ENCODE measurements around the gene UGDH. TPM values are rescaled to one million over a fixed set of nuclear protein-coding genes. Genes with fewer than 3 reads are reported as not detected.

Gene UGDH
- total RNA-seq, 5 donors from 2014 or later (not counting 1 experiment from before 2014, with no cell fraction given), result 7.6 to 22.8 (median 18.2) TPM

DNA sequence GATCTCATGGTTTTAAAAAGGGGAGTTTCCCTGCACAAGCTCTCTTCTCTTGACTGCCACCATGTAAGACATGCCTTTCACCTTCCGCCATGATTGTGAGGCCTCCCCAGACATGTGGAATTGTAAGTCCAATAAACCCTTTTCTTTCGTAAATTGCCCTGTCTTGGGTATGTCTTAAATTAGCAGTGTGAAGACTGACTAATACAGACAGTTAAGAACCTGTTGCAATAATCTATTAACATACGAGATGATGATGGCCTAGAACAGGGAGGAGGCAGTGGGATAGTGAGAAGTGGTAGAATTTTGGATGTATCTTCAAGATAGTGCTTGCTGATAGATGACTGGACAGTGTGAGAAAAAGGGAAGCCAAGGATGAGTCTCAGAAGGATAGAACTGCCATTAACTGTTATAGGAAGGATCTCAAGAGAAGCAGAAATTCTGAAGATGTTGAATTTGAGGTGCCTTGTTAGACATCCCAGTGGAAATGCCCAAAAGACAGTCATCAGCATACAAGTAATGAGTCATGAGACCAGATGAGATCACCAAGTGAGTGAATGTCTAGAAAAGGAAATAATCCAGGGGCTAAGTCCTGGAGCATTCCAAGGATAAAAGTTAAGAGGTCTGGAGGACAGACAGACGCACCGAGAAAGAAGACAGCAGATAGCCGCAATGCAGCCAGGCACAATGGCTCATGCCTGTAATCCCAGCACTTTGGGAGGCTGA, 38.8 kb upstream of the UGDH start:
- WGBS (ENCODE audit: insufficient coverage), result 100% methylated on average over 4 of the region's 6 CpGs
- H3K36me3 Mint-ChIP-seq, result peaks cover 29% of the 10 kb centered on the region
- POLR2A ChIA-PET, result interaction anchor here in 1 of 2 donors (0.7 kb wide), 1 partner anchor 93 kb away, joined by 10 read pairs; no protein-coding TSS in a partner anchor

DNA sequence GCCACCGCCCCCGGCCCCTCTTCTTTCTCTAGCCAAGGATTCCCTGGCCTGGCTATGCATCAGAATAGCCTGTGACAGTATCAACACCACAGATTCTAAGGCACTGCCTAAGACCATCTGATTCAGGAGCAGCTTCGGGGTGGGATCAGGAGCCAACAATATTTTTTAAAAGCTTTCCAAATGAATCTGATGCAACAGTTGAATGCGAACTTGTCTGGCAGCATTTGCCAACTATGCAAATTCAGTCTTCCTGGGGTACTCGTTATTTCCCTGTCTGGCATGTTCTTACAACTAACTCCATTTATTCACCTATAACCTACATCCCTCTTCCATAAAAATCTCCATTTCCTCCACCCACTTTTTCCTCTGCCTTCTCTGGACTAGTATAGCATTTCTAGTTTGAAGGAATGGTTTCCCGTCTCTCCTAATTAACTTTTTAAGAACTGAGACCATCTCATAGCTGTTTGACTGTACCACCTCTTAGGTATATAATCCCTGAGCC, 36.2 kb upstream of the UGDH start:
- CTCF ChIA-PET, result no interaction called here
- Mint-ChIP-seq H3K4me3 (no peak overlapping the region), H3K27me3 (no peaks in the 10 kb centered on the region), H3K9me3 (peaks cover 0 to 4% (median 4%) of the 10 kb centered on the region in 3 donors), H3K4me1 (peaks cover 0 to 2% (median 0%) of the 10 kb centered on the region in 3 donors), H3K27ac (no peak overlapping the region), H3K36me3 (peaks cover 34% of the 10 kb centered on the region)
- H3K27ac ChIP-seq (ENCODE audit: low read length), result no peak overlapping the region
- peaks cover 0 to 4% of the 10 kb centered on the region in 2 donors for H3K36me3 ChIP-seq (ENCODE audit: control insufficient read depth in 2 of 2, extremely low read depth in 1 of 2, insufficient read depth in 1 of 2, low read length in 1 of 2)
- DNase-seq (no peak), ATAC-seq (replicated peaks in 1 of 4) (no peak)
- 89% methylated on average over 5 of the region's 6 CpGs for WGBS (ENCODE audit: insufficient coverage)
- H3K4me1 ChIP-seq (ENCODE audit: control insufficient read depth in 1 of 2, extremely low read depth in 1 of 2, insufficient read depth in 2 of 2, low read length in 2 of 2), result no peaks in the 10 kb centered on the region
- POLR2A ChIA-PET, result no interaction called here
- H3K27me3 ChIP-seq (replicated peaks in 1 of 2; ENCODE audit: control insufficient read depth in 2 of 2, extremely low read depth in 1 of 2, insufficient read depth in 2 of 2, low read length in 1 of 2), result no peaks in the 10 kb centered on the region
- H3K4me3 ChIP-seq (ENCODE audit: control insufficient read depth in 1 of 2, extremely low read depth in 1 of 2, low read length in 1 of 2), result no peak overlapping the region
- H3K9me3 ChIP-seq, result no peaks in the 10 kb centered on the region

More for the DNA sequence above, 38.8 kb upstream of the UGDH start:
- Histone ChIP-seq H3K4me1 (ENCODE audit: control insufficient read depth in 1 of 2, extremely low read depth in 1 of 2, insufficient read depth in 2 of 2, low read length in 2 of 2) (peaks cover 0 to 2% of the 10 kb centered on the region in 2 experiments), H3K4me3 (ENCODE audit: control insufficient read depth in 1 of 2, extremely low read depth in 1 of 2, low read length in 1 of 2) (no peak overlapping the region), H3K27ac (ENCODE audit: low read length) (no peak overlapping the region), H3K27me3 (replicated peaks in 1 of 2; ENCODE audit: control insufficient read depth in 2 of 2, extremely low read depth in 1 of 2, insufficient read depth in 2 of 2, low read length in 1 of 2) (no peaks in the 10 kb centered on the region), H3K36me3 (ENCODE audit: control insufficient read depth in 2 of 2, extremely low read depth in 1 of 2, insufficient read depth in 1 of 2, low read length in 1 of 2) (peaks cover 0 to 4% of the 10 kb centered on the region in 2 donors), H3K9me3 (no peaks in the 10 kb centered on the region)
- no peak for DNase-seq
- no peak overlapping the region for H3K4me3 Mint-ChIP-seq
- H3K9me3 Mint-ChIP-seq, result peaks cover 0 to 4% (median 4%) of the 10 kb centered on the region in 3 donors
- no peak for ATAC-seq (replicated peaks in 1 of 4)
- CTCF ChIA-PET, result no interaction called here
- no peaks in the 10 kb centered on the region for H3K27me3 Mint-ChIP-seq
- peaks cover 0 to 7% (median 0%) of the 10 kb centered on the region in 3 donors for H3K4me1 Mint-ChIP-seq
- H3K27ac Mint-ChIP-seq, result no peak overlapping the region

DNA sequence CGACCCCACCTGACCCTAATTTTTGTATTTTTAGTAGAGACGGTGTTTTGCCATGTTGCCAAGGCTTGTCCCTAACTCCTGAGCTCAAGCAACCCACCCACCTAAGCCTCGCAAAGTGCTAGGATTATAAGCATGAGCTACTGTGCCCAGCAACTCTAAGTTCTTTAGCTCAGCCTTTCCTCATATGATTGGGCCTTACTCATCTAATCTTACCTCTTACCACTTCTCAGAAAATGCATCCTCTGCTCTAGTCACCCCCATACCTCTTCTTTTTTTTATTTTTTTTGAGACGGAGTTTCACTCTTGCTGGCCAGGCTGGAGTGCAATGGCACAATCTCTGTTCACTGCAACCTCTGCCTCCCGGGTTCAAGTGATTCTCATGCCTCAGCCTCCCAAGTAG, 35.6 kb upstream of the UGDH start:
- Histone ChIP-seq H3K4me1 (ENCODE audit: control insufficient read depth in 1 of 2, extremely low read depth in 1 of 2, insufficient read depth in 2 of 2, low read length in 2 of 2) (no peaks in the 10 kb centered on the region), H3K27me3 (replicated peaks in 1 of 2; ENCODE audit: control insufficient read depth in 2 of 2, extremely low read depth in 1 of 2, insufficient read depth in 2 of 2, low read length in 1 of 2) (no peaks in the 10 kb centered on the region), H3K27ac (ENCODE audit: low read length) (no peak overlapping the region), H3K36me3 (ENCODE audit: control insufficient read depth in 2 of 2, extremely low read depth in 1 of 2, insufficient read depth in 1 of 2, low read length in 1 of 2) (peaks cover 0 to 4% of the 10 kb centered on the region in 2 donors), H3K9me3 (no peaks in the 10 kb centered on the region), H3K4me3 (ENCODE audit: control insufficient read depth in 1 of 2, extremely low read depth in 1 of 2, low read length in 1 of 2) (no peak overlapping the region)
- H3K4me3 Mint-ChIP-seq, result no peak overlapping the region
- CTCF ChIA-PET, result no interaction called here
- peaks cover 36% of the 10 kb centered on the region for H3K36me3 Mint-ChIP-seq
- POLR2A ChIA-PET, result no interaction called here
- 88% methylated on average over 5 of the region's 5 CpGs for WGBS (ENCODE audit: insufficient coverage)
- H3K27me3 Mint-ChIP-seq, result no peaks in the 10 kb centered on the region
- DNase-seq (no peak), ATAC-seq (replicated peaks in 1 of 4) (no peak)
- no peaks in the 10 kb centered on the region for H3K4me1 Mint-ChIP-seq
- peaks cover 0 to 4% (median 4%) of the 10 kb centered on the region in 3 donors for H3K9me3 Mint-ChIP-seq
- no peak overlapping the region for H3K27ac Mint-ChIP-seq

DNA sequence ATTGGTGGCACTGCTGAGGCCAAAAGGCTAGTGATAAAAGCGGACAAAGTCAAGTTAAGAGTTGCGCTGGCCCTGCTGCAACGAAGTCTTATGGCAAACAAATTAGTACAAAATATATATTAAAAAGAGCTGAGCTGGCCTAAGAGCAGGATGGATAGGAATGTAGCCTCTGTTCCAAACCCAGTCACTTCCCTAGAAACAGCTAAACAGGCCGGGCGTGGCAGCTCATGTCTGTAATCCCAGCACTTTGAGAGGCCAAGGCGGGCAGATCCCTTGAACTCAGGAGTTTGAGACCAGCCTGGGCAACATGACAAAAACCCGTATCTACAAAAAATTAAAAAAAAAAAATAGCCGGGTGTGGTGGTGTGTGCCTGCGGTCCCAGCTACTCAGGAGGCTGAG, 32.4 kb upstream of the UGDH start:
- H3K36me3 ChIP-seq (ENCODE audit: control insufficient read depth in 2 of 2, extremely low read depth in 1 of 2, insufficient read depth in 1 of 2, low read length in 1 of 2), result peaks cover 0 to 2% of the 10 kb centered on the region in 2 donors
- H3K36me3 Mint-ChIP-seq, result peaks cover 31% of the 10 kb centered on the region
- WGBS (ENCODE audit: insufficient coverage), result no CpG with 5 or more reads among the region's 9 CpGs
- H3K27me3 ChIP-seq (replicated peaks in 1 of 2; ENCODE audit: control insufficient read depth in 2 of 2, extremely low read depth in 1 of 2, insufficient read depth in 2 of 2, low read length in 1 of 2), result no peaks in the 10 kb centered on the region
- ATAC-seq (replicated peaks in 1 of 4) (no peak), DNase-seq (no peak)
- H3K27ac ChIP-seq (ENCODE audit: low read length), result no peak overlapping the region
- no peak overlapping the region for H3K4me3 ChIP-seq (ENCODE audit: control insufficient read depth in 1 of 2, extremely low read depth in 1 of 2, low read length in 1 of 2)
- H3K9me3 Mint-ChIP-seq, result no peaks in the 10 kb centered on the region
- ChIA-PET CTCF (no interaction called here), POLR2A (interaction anchor here in 1 of 2 donors (0.5 kb wide), 1 partner anchor 16 kb away, joined by 3 read pairs; no protein-coding TSS in a partner anchor)
- no peaks in the 10 kb centered on the region for H3K9me3 ChIP-seq
- H3K27ac Mint-ChIP-seq, result no peak overlapping the region
- H3K4me3 Mint-ChIP-seq, result no peak overlapping the region
- no peaks in the 10 kb centered on the region for H3K4me1 Mint-ChIP-seq
- H3K4me1 ChIP-seq (ENCODE audit: control insufficient read depth in 1 of 2, extremely low read depth in 1 of 2, insufficient read depth in 2 of 2, low read length in 2 of 2), result no peaks in the 10 kb centered on the region
- H3K27me3 Mint-ChIP-seq, result no peaks in the 10 kb centered on the region

DNA sequence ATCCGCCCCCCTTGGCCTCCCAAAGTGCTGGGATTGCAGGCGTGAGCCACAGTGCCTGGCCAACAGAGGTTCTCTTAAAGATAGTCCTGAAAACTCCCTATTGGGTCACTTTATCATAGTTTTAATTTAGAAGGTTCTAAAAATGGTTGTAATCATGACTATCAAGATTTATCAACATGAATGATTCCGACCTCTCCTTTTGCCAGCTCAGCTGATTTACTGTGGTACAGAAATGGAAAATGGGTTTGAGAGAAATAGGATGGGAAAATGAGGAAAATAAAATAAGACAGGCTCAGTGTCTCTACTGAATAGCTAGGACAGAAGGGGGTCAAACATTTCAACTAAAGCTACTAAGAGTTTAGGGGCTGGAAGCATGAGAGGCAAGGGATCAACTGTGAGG, 28.2 kb upstream of the UGDH start:
- H3K27me3 ChIP-seq (replicated peaks in 1 of 2; ENCODE audit: control insufficient read depth in 2 of 2, extremely low read depth in 1 of 2, insufficient read depth in 2 of 2, low read length in 1 of 2), result no peaks in the 10 kb centered on the region
- Mint-ChIP-seq H3K9me3 (no peaks in the 10 kb centered on the region), H3K27me3 (no peaks in the 10 kb centered on the region), H3K4me1 (no peaks in the 10 kb centered on the region), H3K36me3 (peaks cover 23% of the 10 kb centered on the region), H3K4me3 (no peak overlapping the region), H3K27ac (no peak overlapping the region)
- H3K27ac ChIP-seq (ENCODE audit: low read length), result no peak overlapping the region
- no peaks in the 10 kb centered on the region for H3K4me1 ChIP-seq (ENCODE audit: control insufficient read depth in 1 of 2, extremely low read depth in 1 of 2, insufficient read depth in 2 of 2, low read length in 2 of 2)
- no peaks in the 10 kb centered on the region for H3K9me3 ChIP-seq
- ChIA-PET CTCF (no interaction called here), POLR2A (interaction anchor here in 1 of 2 donors (0.6 kb wide), 1 partner anchor 1196 kb away, joined by 3 read pairs; no protein-coding TSS in a partner anchor)
- no peaks in the 10 kb centered on the region for H3K36me3 ChIP-seq (ENCODE audit: control insufficient read depth in 2 of 2, extremely low read depth in 1 of 2, insufficient read depth in 1 of 2, low read length in 1 of 2)
- no peak overlapping the region for H3K4me3 ChIP-seq (ENCODE audit: control insufficient read depth in 1 of 2, extremely low read depth in 1 of 2, low read length in 1 of 2)
- ATAC-seq (replicated peaks in 1 of 4) (no peak), DNase-seq (no peak)
- no CpG with 5 or more reads among the region's 3 CpGs for WGBS (ENCODE audit: insufficient coverage)

DNA sequence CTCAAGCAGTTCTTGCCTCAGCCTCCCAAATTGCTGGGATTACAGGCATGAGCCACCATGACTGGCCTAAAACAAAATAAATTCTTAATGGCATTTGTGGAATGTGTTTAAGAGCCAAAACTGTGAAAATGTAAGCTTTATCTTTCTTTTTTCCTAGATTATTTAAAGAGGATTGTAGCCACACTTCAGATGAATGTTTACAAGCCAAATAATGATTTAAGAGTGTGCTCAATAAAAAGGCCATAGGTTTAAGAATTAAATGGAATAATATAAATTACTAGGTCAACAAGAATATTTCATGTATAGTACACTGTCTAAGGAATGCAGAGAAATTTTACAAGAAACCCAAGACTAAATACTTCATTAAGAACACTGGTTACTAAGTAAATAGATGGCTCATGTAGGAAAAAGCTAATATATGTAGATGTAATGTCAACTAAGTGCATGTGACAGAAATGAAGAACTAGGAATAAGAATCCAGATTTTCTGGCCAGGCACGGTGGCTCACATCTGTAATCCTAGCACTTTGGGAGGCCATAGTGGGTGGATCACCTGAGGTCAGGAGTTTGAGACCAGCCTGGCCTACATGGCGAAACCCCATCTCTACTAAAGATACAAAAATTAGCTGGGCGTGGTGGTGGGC, 21.3 kb upstream of the UGDH start:
- CTCF ChIA-PET, result interaction anchor here in 1 of 2 donors (0.7 kb wide), 1 partner anchor 279 kb away, joined by 4 read pairs; no protein-coding TSS in a partner anchor
- Mint-ChIP-seq H3K4me3 (no peak overlapping the region), H3K4me1 (no peaks in the 10 kb centered on the region), H3K36me3 (peaks cover 3% of the 10 kb centered on the region), H3K27ac (no peak overlapping the region), H3K9me3 (no peaks in the 10 kb centered on the region), H3K27me3 (no peaks in the 10 kb centered on the region)
- WGBS (ENCODE audit: insufficient coverage), result no CpG with 5 or more reads among the region's 3 CpGs
- no peak overlapping the region for H3K27ac ChIP-seq (ENCODE audit: low read length)
- POLR2A ChIA-PET, result no interaction called here
- DNase-seq (no peak), ATAC-seq (replicated peaks in 1 of 4) (no peak)
- no peaks in the 10 kb centered on the region for H3K4me1 ChIP-seq (ENCODE audit: control insufficient read depth in 1 of 2, extremely low read depth in 1 of 2, insufficient read depth in 2 of 2, low read length in 2 of 2)
- H3K9me3 ChIP-seq, result no peaks in the 10 kb centered on the region
- H3K4me3 ChIP-seq (ENCODE audit: control insufficient read depth in 1 of 2, extremely low read depth in 1 of 2, low read length in 1 of 2), result no peak overlapping the region
- H3K27me3 ChIP-seq (replicated peaks in 1 of 2; ENCODE audit: control insufficient read depth in 2 of 2, extremely low read depth in 1 of 2, insufficient read depth in 2 of 2, low read length in 1 of 2), result no peaks in the 10 kb centered on the region
- H3K36me3 ChIP-seq (ENCODE audit: control insufficient read depth in 2 of 2, extremely low read depth in 1 of 2, insufficient read depth in 1 of 2, low read length in 1 of 2), result no peaks in the 10 kb centered on the region
